ENCODE measurements around the gene CASQ2. TPM values are rescaled to one million over a fixed set of nuclear protein-coding genes. Genes with fewer than 3 reads are reported as not detected.

The CASQ2 gene
- total RNA-seq, 1 donor from 2014 or later, result not detected

- H3K4me1 Mint-ChIP-seq (ENCODE audit: unreplicated experiment), result peaks cover 38% of the 10 kb centered on the region
- H3K4me3 Mint-ChIP-seq, result peak overlapping the region; percentile 75
- H3K27ac Mint-ChIP-seq, result peak overlapping the region; percentile 90
- peaks cover 31% of the 10 kb centered on the region for H3K36me3 Mint-ChIP-seq
- no peaks in the 10 kb centered on the region for H3K9me3 Mint-ChIP-seq
- no peak for DNase-seq (ENCODE audit: extremely low spot score, unreplicated experiment)
- no peaks in the 10 kb centered on the region for H3K27me3 Mint-ChIP-seq
- TF ChIP-seq CTCF (conservative IDR thresholded peaks at IDR 0.05), result no peak
Measured at GRCh38 chr1:115655306-115655663, 113.2 kb downstream of the CASQ2 start.

GRCh38 chr1:115654663-115655305 is 113.7 kb downstream of the CASQ2 start:
- Mint-ChIP-seq H3K4me1 (ENCODE audit: unreplicated experiment) (peaks cover 43% of the 10 kb centered on the region), H3K27ac (peak overlapping the region; percentile 90), H3K9me3 (no peaks in the 10 kb centered on the region), H3K27me3 (no peaks in the 10 kb centered on the region), H3K4me3 (peak overlapping the region; percentile 75), H3K36me3 (peaks cover 28% of the 10 kb centered on the region)
- DNase-seq (ENCODE audit: extremely low spot score, unreplicated experiment), result no peak
- TF ChIP-seq CTCF (conservative IDR thresholded peaks at IDR 0.05), result no peak

DNA sequence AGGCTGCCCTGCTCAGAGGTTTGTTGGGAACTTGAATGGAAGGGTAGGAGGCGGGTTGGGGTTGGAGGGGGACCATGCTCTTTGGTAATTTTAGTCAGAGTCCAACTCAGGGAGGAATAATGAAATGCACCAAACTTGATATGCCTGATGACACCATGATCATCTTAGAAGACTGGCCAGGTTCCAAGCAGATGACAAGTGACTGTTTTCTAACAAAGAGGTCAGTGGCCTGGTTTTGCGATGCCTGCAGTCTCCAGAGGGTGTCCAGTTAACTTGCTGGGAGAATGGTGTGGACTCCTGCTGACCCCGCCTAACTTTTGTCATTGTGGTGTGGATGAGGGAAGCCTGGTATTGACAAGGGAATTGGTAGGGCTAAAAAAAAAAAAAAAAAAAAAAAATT is 114.4 kb downstream of the CASQ2 start:
- no peak for DNase-seq (ENCODE audit: extremely low spot score, unreplicated experiment)
- Mint-ChIP-seq H3K27ac (peak overlapping the region; percentile 18), H3K4me1 (ENCODE audit: unreplicated experiment) (peaks cover 48% of the 10 kb centered on the region), H3K27me3 (no peaks in the 10 kb centered on the region), H3K4me3 (no peak overlapping the region), H3K9me3 (no peaks in the 10 kb centered on the region), H3K36me3 (peaks cover 25% of the 10 kb centered on the region)
- no peak for TF ChIP-seq CTCF (conservative IDR thresholded peaks at IDR 0.05)

DNA sequence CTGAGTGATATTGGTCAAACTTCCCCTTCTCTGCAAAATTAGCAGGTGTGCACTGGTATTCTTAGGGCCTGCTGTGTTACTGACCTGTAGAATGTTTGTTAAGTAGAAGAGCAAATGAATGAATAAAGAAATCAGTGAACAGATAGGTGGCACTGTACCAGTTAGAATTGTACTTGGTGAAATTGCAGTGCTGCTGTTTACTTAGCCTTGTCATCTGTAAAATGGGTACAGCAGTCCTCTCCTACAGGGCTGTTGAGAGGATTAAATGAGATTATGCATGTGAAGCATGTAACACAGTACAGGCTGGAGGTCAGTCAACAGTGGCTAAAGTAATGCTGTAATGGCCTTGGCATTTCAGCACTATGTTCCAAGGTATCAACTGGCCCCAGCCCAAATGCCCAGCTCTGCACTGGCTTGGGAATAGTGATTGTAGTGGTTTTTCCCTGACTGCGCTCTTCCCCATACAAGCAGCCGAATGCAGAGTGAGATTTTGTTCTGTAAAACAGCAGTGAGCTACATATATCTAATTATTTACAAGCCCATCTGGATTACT is 116.2 kb downstream of the CASQ2 start:
- TF ChIP-seq CTCF (conservative IDR thresholded peaks at IDR 0.05), result no peak
- Mint-ChIP-seq H3K4me3 (no peak overlapping the region), H3K9me3 (no peaks in the 10 kb centered on the region), H3K27ac (no peak overlapping the region), H3K36me3 (peaks cover 14% of the 10 kb centered on the region), H3K4me1 (ENCODE audit: unreplicated experiment) (peaks cover 44% of the 10 kb centered on the region), H3K27me3 (no peaks in the 10 kb centered on the region)
- DNase-seq (ENCODE audit: extremely low spot score, unreplicated experiment), result no peak

DNA sequence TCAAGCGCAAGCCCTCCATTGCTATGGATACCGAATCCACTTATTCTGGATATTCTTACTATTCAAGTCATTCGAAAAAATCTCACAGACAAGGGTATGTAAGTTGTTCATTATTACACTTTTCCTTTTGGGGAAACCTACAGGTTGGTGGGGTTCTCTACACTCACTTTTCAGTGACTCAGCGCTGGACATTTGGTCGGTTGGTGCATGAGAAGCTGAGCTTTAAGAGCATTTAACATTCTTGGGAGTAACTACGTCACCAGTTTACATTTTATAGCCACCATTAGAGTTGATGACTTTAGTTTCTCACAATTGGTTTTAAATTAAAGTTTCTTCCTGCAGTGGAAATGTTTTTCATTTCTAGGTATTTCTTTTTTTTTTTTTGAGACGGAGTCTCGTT is 117.1 kb downstream of the CASQ2 start:
- DNase-seq (ENCODE audit: extremely low spot score, unreplicated experiment), result no peak

More for the DNA sequence above, 117.1 kb downstream of the CASQ2 start:
- H3K4me1 Mint-ChIP-seq (ENCODE audit: unreplicated experiment), result peaks cover 38% of the 10 kb centered on the region
- TF ChIP-seq CTCF (conservative IDR thresholded peaks at IDR 0.05), result no peak
- no peak overlapping the region for H3K4me3 Mint-ChIP-seq
- no peak overlapping the region for H3K27ac Mint-ChIP-seq
- H3K9me3 Mint-ChIP-seq, result no peaks in the 10 kb centered on the region
- H3K36me3 Mint-ChIP-seq, result peaks cover 9% of the 10 kb centered on the region
- no peaks in the 10 kb centered on the region for H3K27me3 Mint-ChIP-seq

Measured in type B pancreatic cell (in vitro differentiated cells).